ENCODE data around the gene PPP2R3A. TPM values are rescaled to one million over a fixed set of nuclear protein-coding genes. Genes with fewer than 3 reads are reported as not detected.

PPP2R3A gene
- total RNA-seq, 1 donor from 2014 or later = 16.5 TPM

DNA sequence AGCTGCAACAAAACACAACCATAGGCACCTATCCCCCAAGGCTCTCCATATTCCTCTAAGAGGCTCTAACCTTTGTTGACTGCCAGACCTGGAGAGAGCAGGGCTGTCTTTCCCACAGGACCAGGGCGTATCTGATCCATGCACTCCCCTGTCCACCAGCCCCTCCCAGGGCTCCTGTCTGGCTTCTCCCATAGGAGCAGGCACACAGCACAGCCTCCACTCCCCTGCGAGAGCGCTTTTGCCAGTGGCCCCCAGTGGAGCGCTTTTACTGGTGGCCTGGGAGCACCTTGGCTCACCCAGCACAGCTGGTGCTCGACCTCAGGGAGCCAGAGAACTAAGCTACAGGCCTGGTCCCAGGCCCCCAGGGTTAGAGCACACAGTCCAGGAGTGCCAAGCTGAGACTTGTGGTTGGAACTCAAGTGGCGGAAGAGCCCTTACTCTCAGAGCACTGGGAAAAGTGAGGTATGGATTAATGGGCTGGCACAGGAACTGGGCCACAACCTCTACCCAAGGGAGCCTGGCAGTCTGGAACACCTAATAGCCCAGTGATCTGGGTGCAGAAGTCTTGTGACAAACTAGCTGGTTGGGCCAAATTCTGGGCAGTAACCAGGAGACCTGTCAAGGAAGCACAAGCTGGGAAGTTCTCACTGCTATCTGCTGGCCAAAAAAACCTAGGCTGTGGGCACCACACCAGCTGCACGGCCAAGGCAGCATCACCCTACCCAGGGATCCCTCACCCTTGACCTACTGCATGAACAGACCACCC lies 79.6 kb downstream of the PPP2R3A start:
- DNase-seq (ENCODE audit: extremely low spot score, unreplicated experiment) = no peak

DNA sequence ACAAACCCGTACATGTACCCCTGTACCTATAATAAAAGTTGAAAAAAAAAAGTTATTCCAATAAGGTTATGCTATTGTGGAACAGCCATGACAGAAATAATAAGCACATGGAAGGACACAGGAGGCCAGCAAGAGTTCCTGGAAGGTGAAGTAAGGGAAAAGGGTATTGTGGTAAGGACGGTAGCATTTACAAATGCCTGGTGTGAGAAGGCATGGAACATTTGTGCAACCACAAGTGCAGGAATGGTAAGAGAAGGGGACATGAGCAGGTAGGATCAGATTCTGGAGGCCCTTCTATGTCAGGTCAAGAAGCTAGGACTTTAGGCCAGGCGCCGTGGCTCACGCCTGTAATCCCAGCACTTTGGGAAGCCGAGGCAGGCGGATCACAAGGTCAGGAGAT lies 82.5 kb downstream of the PPP2R3A start:
- Mint-ChIP-seq H3K9me3 (no peaks in the 10 kb centered on the region), H3K4me3 (no peak overlapping the region), H3K4me1 (ENCODE audit: unreplicated experiment) (no peaks in the 10 kb centered on the region), H3K27ac (no peak overlapping the region), H3K27me3 (no peaks in the 10 kb centered on the region), H3K36me3 (peaks cover 26% of the 10 kb centered on the region)
- TF ChIP-seq, protein P1, sequence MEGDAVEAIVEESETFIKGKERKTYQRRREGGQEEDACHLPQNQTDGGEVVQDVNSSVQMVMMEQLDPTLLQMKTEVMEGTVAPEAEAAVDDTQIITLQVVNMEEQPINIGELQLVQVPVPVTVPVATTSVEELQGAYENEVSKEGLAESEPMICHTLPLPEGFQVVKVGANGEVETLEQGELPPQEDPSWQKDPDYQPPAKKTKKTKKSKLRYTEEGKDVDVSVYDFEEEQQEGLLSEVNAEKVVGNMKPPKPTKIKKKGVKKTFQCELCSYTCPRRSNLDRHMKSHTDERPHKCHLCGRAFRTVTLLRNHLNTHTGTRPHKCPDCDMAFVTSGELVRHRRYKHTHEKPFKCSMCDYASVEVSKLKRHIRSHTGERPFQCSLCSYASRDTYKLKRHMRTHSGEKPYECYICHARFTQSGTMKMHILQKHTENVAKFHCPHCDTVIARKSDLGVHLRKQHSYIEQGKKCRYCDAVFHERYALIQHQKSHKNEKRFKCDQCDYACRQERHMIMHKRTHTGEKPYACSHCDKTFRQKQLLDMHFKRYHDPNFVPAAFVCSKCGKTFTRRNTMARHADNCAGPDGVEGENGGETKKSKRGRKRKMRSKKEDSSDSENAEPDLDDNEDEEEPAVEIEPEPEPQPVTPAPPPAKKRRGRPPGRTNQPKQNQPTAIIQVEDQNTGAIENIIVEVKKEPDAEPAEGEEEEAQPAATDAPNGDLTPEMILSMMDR (conservative IDR thresholded peaks at IDR 0.05) = no peak
- no peak for DNase-seq (ENCODE audit: extremely low spot score, unreplicated experiment)

More for the DNA sequence above, 79.6 kb downstream of the PPP2R3A start:
- H3K4me1 Mint-ChIP-seq (ENCODE audit: unreplicated experiment) = no peaks in the 10 kb centered on the region
- no peaks in the 10 kb centered on the region for H3K9me3 Mint-ChIP-seq
- peaks cover 29% of the 10 kb centered on the region for H3K36me3 Mint-ChIP-seq
- no peaks in the 10 kb centered on the region for H3K27me3 Mint-ChIP-seq
- TF ChIP-seq, protein P1 (conservative IDR thresholded peaks at IDR 0.05) = no peak
- H3K4me3 Mint-ChIP-seq = no peak overlapping the region
- H3K27ac Mint-ChIP-seq = no peak overlapping the region

GRCh38 chr3:136050250-136050649 lies 84.7 kb downstream of the PPP2R3A start:
- H3K9me3 Mint-ChIP-seq = no peaks in the 10 kb centered on the region
- no peaks in the 10 kb centered on the region for H3K4me1 Mint-ChIP-seq (ENCODE audit: unreplicated experiment)
- TF ChIP-seq, protein P1 (conservative IDR thresholded peaks at IDR 0.05) = no peak
- peaks cover 22% of the 10 kb centered on the region for H3K36me3 Mint-ChIP-seq
- no peak overlapping the region for H3K27ac Mint-ChIP-seq
- no peak for DNase-seq (ENCODE audit: extremely low spot score, unreplicated experiment)
- no peaks in the 10 kb centered on the region for H3K27me3 Mint-ChIP-seq
- no peak overlapping the region for H3K4me3 Mint-ChIP-seq

DNA sequence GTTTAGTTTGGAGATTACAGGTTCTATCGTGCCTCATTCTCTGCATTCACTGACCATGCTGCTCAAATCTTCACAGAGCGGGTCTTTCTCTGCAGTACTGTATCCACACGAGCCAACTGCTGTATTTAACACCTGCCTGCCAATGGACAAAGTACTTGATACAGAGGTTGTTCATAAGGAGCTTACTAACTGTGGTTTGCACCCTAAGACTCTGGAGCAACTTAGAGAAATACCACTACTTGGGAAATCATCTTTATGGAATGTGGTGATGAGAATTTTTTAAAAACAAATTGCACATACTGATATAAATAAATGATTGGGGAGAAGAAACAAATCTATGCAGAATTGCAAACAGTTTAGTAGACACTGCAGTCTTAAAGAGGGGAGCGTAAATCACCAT lies 90.0 kb downstream of the PPP2R3A start:
- H3K36me3 Mint-ChIP-seq = peaks cover 30% of the 10 kb centered on the region
- no peak for DNase-seq (ENCODE audit: extremely low spot score, unreplicated experiment)

DNA sequence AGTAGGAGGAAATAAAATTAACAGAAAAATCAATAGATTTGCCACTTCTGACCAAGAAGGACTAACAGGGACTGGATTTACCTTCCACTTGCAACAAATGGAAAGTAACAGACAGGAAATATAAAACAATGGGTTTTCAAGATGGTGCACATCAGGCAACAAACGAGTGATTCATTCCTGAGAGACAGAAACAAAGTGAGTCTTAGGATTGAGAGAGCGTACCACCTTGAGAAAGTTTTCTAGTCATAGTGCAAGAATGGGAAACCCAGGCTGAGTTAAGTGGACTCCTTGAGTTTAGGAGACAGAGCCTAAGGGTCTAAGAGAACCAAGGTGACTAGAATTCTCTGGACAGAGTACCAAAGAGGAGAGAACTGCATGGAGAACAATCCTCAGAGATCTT lies 101.7 kb downstream of the PPP2R3A start:
- no peak overlapping the region for H3K4me3 Mint-ChIP-seq
- no peak overlapping the region for H3K27ac Mint-ChIP-seq
- H3K27me3 Mint-ChIP-seq = no peaks in the 10 kb centered on the region
- H3K4me1 Mint-ChIP-seq (ENCODE audit: unreplicated experiment) = peaks cover 9% of the 10 kb centered on the region
- no peak for DNase-seq (ENCODE audit: extremely low spot score, unreplicated experiment)
- no peaks in the 10 kb centered on the region for H3K9me3 Mint-ChIP-seq
- peaks cover 14% of the 10 kb centered on the region for H3K36me3 Mint-ChIP-seq
- TF ChIP-seq, protein P1 (conservative IDR thresholded peaks at IDR 0.05) = no peak

More for the DNA sequence above, 90.0 kb downstream of the PPP2R3A start:
- Mint-ChIP-seq H3K27ac (no peak overlapping the region), H3K27me3 (no peaks in the 10 kb centered on the region), H3K4me3 (no peak overlapping the region), H3K9me3 (peaks cover 8% of the 10 kb centered on the region), H3K4me1 (ENCODE audit: unreplicated experiment) (no peaks in the 10 kb centered on the region)
- TF ChIP-seq, protein P1 (conservative IDR thresholded peaks at IDR 0.05) = no peak

All from type B pancreatic cell (in vitro differentiated cells).